Measurements from ENCODE around the gene FCHSD2. TPM values are rescaled to one million over a fixed set of nuclear protein-coding genes. Genes with fewer than 3 reads are reported as not detected.

FCHSD2 gene
- total RNA-seq = 22.9 and 29.7 TPM in 2 replicates

GRCh38 chr11:73142128-73142377, at the start of gene FCHSD2:
TSS of gene FCHSD2 (minus strand) at chr11:73142318. CDS start at chr11:73141877, 441 bp downstream.

GRCh38 chr11:72814286-72815109, 327.6 kb downstream of the FCHSD2 start, which contains the start of gene ATG16L2:
TSS of gene ATG16L2 (plus strand) at chr11:72814411. CDS start at chr11:72814446, 35 bp downstream.

GRCh38 chr11:72793425-72794367, 348.4 kb downstream of the FCHSD2 start, which contains the start of gene STARD10:
TSS of gene STARD10 (minus strand) at chr11:72794047. CDS start at chr11:72781181, 12,866 bp downstream.

Other genes with a start within 250 kb of the FCHSD2 start
- 0.30 and 0.46 TPM in 2 replicates for gene P2RY2, start 76.0 kb upstream of the FCHSD2 start, total RNA-seq
- gene P2RY6, start 130.0 kb upstream of the FCHSD2 start, total RNA-seq = 2.2 and 3.3 TPM in 2 replicates
- 38.9 and 72.8 TPM in 2 replicates for gene ARHGEF17, start 166.0 kb upstream of the FCHSD2 start, total RNA-seq
- 10.9 and 11.3 TPM in 2 replicates for gene RELT, start 234.1 kb upstream of the FCHSD2 start, total RNA-seq